Neutrophil (primary cell): ENCODE measurements around the gene FLNC.

ENCODE experiments used
- H3K27ac ChIP-seq: fragments of 200-600 bp; sonication (generic); 2 replicates; pipeline ENCODE4 v1.5.1; 2016; ENCODE audit warnings: mild to moderate bottlenecking, moderate library complexity
- H3K27me3 ChIP-seq: fragments of 200-600 bp; sonication (generic); 2 replicates; pipeline ENCODE4 v1.6.0; 2016; ENCODE audit warnings: mild to moderate bottlenecking
- H3K36me3 ChIP-seq: fragments of 200-600 bp; sonication (generic); 2 replicates; pipeline ENCODE4 v1.5.1; 2017
- H3K4me1 ChIP-seq, 2 experiments: fragments of 200-600 bp in 1 of 2; sonication (generic) in 1 of 2; 1 replicate in 1 of 2; 2 replicates in 1 of 2; pipeline versions ENCODE4 v1.5.1 to v1.6.1; 2013 to 2016; ENCODE audit warnings: low read depth in 1 of 2, low read length in 1 of 2, mild to moderate bottlenecking in 1 of 2, moderate library complexity in 1 of 2; ENCODE audit not compliant: control insufficient read depth in 1 of 2, insufficient read depth in 1 of 2
- H3K4me3 ChIP-seq, 2 experiments: fragments of 200-600 bp in 1 of 2; sonication (generic) in 1 of 2; 1 replicate in 1 of 2; 2 replicates in 1 of 2; pipeline ENCODE4 v1.5.1; 2013 to 2016; ENCODE audit warnings: low read depth in 1 of 2, low read length in 1 of 2, mild to moderate bottlenecking in 1 of 2, moderate library complexity in 1 of 2
- H3K9me3 ChIP-seq: fragments of 200-600 bp; sonication (generic); 2 replicates; pipeline ENCODE4 v1.5.1; 2016
- CTCF ChIP-seq: fragments of 200-600 bp; sonication (generic); IDR thresholded peaks from 2 replicates; pipeline ENCODE4 v1.5.1; 2016; ENCODE audit warnings: antibody characterized with exemption

FLNC gene

DNA sequence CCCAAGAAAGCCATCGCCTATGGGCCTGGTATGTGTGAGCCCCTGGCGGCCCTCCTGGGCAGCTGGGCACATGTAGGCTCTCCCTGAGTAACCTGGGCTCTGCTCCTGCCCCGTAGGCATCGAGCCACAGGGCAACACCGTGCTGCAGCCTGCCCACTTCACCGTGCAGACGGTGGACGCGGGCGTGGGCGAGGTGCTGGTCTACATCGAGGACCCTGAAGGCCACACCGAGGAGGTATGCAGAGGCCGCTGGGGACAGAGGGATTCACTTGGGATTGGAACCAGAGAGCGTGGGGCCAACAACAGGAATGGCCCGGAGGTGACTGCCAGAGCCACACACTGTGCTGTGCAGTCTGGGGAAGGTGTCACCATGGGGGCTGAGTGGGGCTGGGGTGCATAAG is 7.3 kb downstream of the FLNC start:
- no peaks in the 10 kb centered on the region for H3K4me1 ChIP-seq
- H3K27ac ChIP-seq: no peak overlapping the region
- no peak overlapping the region for H3K4me3 ChIP-seq
- H3K36me3 ChIP-seq: no peaks in the 10 kb centered on the region
- peaks cover 33% of the 10 kb centered on the region for H3K27me3 ChIP-seq
- no peaks in the 10 kb centered on the region for H3K9me3 ChIP-seq
- TF ChIP-seq CTCF: no peak

DNA sequence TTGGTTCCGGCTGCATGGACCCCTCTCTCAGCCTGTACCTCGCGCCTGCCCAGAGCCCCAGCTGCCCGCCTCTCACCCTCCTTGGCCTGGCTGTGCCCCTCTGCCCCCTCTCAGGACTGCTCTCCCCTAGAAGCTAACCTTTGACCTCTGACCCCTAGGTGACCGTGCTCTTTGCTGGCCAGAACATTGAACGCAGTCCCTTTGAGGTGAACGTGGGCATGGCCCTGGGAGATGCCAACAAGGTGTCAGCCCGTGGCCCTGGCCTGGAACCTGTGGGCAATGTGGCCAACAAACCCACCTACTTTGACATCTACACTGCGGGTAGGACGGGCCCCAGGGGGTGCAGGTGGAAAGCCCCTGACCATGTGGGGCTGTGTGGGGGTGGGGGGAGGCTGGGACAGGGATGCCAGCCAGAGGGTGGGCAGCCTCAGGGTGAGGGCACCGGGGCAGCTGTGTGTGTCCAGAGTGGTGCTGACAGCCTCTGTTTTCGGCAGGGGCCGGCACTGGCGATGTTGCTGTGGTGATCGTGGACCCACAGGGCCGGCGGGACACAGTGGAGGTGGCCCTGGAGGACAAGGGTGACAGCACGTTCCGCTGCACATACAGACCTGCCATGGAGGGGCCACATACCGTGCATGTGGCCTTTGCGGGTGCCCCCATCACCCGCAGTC is 8.0 kb downstream of the FLNC start:
- no peak overlapping the region for H3K27ac ChIP-seq
- no peak for TF ChIP-seq CTCF
- H3K9me3 ChIP-seq: no peaks in the 10 kb centered on the region

GRCh38 chr7:128838981-128839731 is 8.9 kb downstream of the FLNC start:
- H3K27me3 ChIP-seq: peaks cover 16% of the 10 kb centered on the region
- no peak overlapping the region for H3K4me3 ChIP-seq
- no peaks in the 10 kb centered on the region for H3K36me3 ChIP-seq
- H3K9me3 ChIP-seq: no peaks in the 10 kb centered on the region
- no peak overlapping the region for H3K27ac ChIP-seq
- H3K4me1 ChIP-seq: no peaks in the 10 kb centered on the region
- no peak for TF ChIP-seq CTCF

More for the DNA sequence above, 8.0 kb downstream of the FLNC start:
- Histone ChIP-seq H3K36me3 (no peaks in the 10 kb centered on the region), H3K4me3 (no peak overlapping the region), H3K4me1 (no peaks in the 10 kb centered on the region), H3K27me3 (peaks cover 25% of the 10 kb centered on the region)

- H3K27me3 ChIP-seq: peaks cover 10% of the 10 kb centered on the region
- no peak for TF ChIP-seq CTCF
- no peak overlapping the region for H3K27ac ChIP-seq
- no peak overlapping the region for H3K4me3 ChIP-seq
- H3K9me3 ChIP-seq: no peaks in the 10 kb centered on the region
- no peaks in the 10 kb centered on the region for H3K36me3 ChIP-seq
- no peaks in the 10 kb centered on the region for H3K4me1 ChIP-seq
Observed at GRCh38 chr7:128839751-128840177, 9.6 kb downstream of the FLNC start.

GRCh38 chr7:128840326-128841170 is 10.3 kb downstream of the FLNC start:
- Histone ChIP-seq H3K4me1 (no peaks in the 10 kb centered on the region), H3K4me3 (no peak overlapping the region), H3K9me3 (no peaks in the 10 kb centered on the region), H3K36me3 (no peaks in the 10 kb centered on the region), H3K27me3 (peaks cover 2% of the 10 kb centered on the region), H3K27ac (no peak overlapping the region)
- TF ChIP-seq CTCF: no peak
